Measurements from ENCODE around the gene KIF26A. TPM values are rescaled to one million over a fixed set of nuclear protein-coding genes. Genes with fewer than 3 reads are reported as not detected.

Gene KIF26A
- total RNA-seq, 1 experiment from 2014 or later, result 61.0 TPM

DNA sequence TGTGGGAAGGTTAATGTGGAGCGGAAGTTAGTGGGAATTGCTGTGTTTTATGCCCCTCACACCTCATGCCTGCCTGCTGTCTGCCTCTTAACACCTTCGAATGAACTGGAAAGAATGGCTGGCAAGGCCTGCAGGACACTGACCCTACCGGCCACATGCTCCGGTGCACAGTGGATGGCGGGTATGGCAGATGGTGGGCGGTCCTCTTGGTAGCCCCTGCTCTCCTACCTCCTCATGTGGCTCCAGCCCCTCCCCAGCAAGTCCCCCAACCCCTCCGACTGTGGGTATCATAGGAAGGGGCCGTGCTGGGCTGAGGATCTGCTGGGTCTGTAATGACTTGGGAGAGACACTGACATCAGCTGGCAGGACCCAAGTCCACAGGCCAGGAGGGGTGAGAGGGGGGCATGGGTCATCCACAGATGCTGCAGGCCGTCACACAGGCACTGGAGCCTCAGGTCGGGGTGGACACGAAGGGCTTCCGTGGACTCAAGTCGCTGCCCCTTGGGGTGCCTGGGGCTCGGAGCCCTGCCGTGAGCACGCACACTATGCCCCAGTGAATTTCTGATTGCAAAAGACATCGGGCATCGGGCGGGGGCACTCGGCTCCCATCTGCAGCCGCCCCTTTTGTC lies 77.4 kb downstream of the KIF26A start:
- H3K27me3 ChIP-seq (ENCODE audit: control insufficient read depth, insufficient read depth, low read length), result no peaks in the 10 kb centered on the region
- DNase-seq, result no peak
- no peaks in the 10 kb centered on the region for H3K36me3 ChIP-seq (replicated peaks; ENCODE audit: control insufficient read depth, insufficient read depth, low read length)
- H3K4me3 ChIP-seq (ENCODE audit: insufficient read depth, low read depth, low read length), result no peak overlapping the region

DNA sequence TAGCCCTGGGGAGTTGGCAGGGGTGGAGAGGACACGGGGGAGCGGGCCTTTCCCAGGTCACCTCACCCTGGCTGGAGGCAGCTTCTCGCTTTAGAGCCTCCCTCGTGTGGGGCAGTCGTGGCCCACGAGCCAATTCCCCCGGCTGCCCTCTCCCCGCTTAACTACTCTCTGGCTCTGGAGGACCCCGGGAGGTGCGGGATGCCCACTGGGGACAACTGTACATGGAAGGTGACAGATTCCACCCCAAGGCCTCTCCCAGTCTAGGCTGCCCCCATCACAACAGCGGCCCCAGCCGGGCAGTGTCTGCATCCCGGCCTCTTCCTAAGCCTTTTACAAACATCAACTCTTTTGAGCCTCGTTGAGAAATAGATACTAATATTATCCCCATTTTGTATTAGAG lies 78.1 kb downstream of the KIF26A start:
- no peaks in the 10 kb centered on the region for H3K36me3 ChIP-seq (replicated peaks; ENCODE audit: control insufficient read depth, insufficient read depth, low read length)
- no peak overlapping the region for H3K4me3 ChIP-seq (ENCODE audit: insufficient read depth, low read depth, low read length)
- H3K27me3 ChIP-seq (ENCODE audit: control insufficient read depth, insufficient read depth, low read length), result no peaks in the 10 kb centered on the region
- no peak for DNase-seq

DNA sequence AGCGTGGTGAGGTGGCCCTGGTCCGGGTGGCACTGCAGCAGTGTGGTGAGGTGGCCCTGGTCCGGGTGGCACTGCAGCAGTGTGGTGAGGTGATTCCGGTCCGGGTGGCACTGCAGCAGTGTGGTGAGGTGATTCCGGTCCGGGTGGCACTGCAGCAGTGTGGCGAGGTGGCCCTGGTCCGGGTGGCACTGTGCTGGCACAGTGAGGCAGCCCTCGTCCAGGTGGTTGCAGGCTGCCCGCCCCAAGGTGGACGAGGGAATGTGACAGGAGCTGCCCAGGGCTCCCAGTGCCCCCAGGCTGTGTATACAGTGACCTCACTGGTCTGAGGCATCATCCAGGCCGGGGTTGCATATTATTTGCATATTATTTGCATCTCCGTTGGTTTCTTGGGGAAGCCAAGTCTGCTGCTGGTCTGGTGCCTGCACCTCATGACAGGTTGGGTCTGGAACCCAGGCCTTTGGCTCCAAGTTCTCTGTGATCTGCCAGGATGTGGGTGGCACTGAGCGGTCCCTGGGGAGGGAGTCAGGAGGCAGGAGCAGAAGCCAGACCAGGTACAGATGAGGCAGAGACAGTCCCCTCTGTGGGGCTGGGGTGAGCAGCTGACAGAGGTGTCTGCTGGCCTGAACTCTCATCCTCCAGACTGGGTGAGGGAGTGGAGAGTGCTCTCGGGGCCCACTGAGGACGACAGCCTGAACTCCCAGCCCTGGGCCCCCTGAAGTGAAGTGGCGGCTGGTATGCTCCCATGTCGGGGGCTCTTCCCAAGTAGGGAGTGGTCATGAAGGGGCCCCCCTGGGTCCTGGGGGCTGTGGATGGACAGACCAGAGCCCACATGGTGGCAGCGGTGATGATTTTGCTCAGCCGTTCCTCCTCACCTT lies 79.3 kb downstream of the KIF26A start:
- Histone ChIP-seq H3K4me3 (ENCODE audit: insufficient read depth, low read depth, low read length) (no peak overlapping the region), H3K27me3 (ENCODE audit: control insufficient read depth, insufficient read depth, low read length) (no peaks in the 10 kb centered on the region), H3K36me3 (replicated peaks; ENCODE audit: control insufficient read depth, insufficient read depth, low read length) (no peaks in the 10 kb centered on the region)
- no peak for DNase-seq

DNA sequence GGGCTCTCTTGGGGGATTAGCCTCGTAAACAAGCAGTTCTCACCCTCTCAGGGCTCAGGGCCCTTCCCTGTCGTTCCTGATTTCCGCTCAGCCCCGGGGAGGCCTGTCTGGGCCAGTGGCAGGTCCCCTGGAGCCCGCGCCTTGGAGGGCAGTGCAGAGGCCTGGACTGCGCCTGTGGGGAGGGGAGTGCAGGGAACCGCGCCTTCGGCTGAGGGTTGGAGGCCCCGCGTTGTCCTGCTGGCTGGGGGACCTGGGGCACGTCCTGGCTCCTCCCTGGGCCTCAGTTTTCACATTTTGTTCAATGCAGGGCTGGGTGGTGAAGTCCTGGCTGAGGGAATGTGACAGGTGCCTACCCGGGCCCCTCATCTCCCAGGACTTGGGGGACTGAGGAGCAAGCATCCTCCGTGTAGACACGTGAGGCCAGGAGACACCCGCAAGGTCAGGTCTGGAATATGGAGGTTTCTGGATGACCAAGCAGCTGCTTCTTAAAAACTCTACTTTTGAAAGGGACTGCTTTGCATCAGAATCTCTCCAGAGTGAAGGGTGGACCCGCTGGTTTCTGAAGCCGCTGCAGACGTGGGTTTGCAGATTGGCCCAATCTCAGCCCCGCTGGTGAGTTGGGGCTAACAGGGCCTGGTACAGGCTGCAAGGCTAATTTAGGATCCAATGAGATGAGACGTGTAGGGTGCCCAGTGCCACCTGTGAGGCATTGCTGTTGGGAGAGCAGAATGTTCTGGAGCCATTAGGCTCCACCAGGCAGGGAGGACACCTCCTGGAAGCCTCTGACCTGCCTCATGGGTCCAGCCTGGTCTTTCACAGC lies 80.2 kb downstream of the KIF26A start:
- Histone ChIP-seq H3K4me3 (ENCODE audit: insufficient read depth, low read depth, low read length) (no peak overlapping the region), H3K27me3 (ENCODE audit: control insufficient read depth, insufficient read depth, low read length) (no peaks in the 10 kb centered on the region), H3K36me3 (replicated peaks; ENCODE audit: control insufficient read depth, insufficient read depth, low read length) (no peaks in the 10 kb centered on the region)
- no peak for DNase-seq

DNA sequence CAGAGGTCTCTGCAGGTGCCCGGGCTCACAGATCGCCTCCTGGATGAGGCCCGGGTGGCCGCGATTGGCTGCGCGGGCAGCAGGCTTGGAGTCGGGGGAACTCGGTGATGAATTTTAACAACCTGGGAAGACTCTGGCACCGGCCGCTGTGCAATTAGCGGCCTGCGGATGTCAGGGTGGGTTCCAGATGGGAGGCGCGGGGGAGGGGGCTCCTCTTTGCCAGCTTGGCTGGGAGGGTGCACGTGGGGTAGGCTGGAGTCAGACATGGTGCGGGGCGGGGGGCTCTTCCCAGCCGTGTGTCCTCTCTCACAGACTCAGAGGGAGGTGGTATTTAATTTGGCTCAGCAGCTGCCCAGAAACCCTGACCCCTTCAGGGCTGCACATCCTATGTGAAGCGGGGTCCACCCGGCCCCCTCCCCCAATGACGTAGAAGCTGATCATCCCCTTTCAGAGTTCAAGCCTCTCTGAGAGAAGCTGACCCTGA lies 81.4 kb downstream of the KIF26A start:
- H3K27me3 ChIP-seq (ENCODE audit: control insufficient read depth, insufficient read depth, low read length), result no peaks in the 10 kb centered on the region
- no peak overlapping the region for H3K4me3 ChIP-seq (ENCODE audit: insufficient read depth, low read depth, low read length)
- H3K36me3 ChIP-seq (replicated peaks; ENCODE audit: control insufficient read depth, insufficient read depth, low read length), result no peaks in the 10 kb centered on the region
- DNase-seq, result peak; percentile 87

DNA sequence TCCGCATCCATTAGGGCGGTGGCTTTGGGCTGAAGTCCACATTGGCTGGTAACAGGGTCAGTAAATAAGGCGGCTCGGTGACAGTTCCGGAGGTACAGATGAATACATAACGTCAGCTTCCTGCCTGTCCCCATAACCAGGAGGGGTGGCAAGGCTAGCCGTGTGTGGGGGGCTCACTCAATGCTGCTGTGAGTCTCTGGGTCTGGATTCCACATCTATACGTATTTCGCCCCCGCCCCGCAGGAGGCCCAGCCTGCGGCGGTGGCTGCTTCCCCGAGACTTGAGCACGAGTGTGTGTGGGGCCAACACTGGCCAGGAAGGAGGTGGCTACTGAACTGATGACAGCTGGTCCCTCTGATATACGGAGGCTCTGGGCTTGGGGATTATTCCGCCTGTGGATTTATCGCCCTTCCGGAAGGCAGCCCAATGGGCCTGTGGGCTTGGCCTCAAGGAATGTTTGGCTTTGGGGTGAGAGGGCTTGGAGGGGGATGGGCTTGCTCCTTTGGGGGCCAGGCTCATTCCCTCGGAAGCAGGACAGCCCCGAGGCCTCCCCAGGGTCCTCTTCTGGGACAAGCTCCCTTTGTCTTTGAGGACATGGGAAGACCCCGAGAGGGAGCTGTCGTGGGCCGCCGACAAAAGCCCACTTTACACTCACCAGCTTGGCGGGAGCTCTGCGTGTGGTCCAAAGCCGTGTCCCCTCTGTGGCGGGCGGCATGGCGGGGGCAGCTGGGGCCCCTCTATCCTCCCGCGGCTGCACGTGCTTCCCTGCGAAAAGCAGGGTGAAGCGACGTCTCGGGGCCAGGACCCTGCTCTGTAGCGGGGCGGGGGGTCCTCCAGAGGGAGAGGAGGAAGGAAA lies 82.1 kb downstream of the KIF26A start:
- DNase-seq, result no peak
- no peaks in the 10 kb centered on the region for H3K27me3 ChIP-seq (ENCODE audit: control insufficient read depth, insufficient read depth, low read length)
- H3K4me3 ChIP-seq (ENCODE audit: insufficient read depth, low read depth, low read length), result no peak overlapping the region
- H3K36me3 ChIP-seq (replicated peaks; ENCODE audit: control insufficient read depth, insufficient read depth, low read length), result no peaks in the 10 kb centered on the region

DNA sequence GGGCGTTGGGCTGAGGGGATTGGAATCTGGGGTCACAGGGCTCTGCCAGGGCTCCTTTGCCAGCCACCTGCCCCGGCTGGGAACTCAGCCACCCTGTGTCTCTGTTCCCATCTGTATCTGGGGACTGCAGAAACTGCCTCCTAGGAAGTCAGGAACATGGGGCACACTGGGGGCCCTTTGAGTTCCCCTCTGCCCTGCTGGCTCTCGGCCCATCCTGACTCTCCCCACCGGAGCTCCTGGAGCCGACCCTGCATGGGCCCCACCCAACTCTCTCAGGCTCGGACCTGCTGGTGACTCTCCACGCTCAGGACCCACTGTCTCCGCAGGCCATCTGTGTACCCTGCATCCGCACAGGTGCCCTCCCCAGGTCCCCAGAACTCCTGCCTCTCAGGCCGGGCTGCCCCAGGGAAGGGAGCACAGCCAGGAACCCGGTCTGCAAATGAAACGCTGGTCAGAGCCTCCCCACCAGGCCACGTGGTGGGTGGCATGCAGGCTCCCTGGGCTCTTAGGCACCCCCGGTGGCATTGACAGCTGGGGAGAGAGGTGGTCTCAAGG lies 82.8 kb downstream of the KIF26A start:
- H3K27me3 ChIP-seq (ENCODE audit: control insufficient read depth, insufficient read depth, low read length), result no peaks in the 10 kb centered on the region
- no peak for DNase-seq
- no peak overlapping the region for H3K4me3 ChIP-seq (ENCODE audit: insufficient read depth, low read depth, low read length)
- no peaks in the 10 kb centered on the region for H3K36me3 ChIP-seq (replicated peaks; ENCODE audit: control insufficient read depth, insufficient read depth, low read length)

DNA sequence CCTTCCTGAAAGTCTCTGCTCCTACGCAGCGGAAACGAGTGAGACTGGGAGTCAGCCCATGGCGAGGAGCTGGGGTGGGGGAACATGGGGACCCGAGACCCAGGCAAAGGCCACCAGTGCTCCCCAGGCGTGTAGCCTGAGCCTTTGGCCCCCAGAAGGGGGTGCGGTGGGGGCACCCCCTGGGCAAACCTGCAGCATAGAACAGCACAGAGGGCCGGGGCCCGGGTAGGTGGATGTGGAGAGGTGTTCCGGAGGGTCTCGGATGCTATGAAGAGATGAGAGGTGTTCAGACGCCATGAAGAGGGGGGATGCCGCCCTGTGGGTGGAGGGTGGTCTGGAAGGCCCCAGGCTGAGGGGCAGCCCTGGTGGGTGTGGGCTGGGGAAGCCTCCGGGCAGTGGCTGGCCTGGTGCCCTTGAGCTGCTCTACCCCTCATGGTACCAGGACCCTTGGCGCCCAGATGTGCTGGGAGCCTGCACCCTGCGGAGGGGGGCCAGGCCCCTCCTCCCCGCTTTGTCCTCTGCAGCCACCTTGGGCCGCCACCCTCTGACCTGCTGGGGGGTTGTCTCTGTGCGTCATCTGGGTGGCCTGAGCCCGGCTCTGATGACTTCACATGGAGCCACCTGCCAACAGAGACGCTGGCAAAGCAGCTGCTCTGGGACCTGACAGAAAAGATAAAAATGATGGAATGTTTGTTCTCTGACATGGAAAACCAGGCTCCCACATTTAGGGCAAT lies 83.4 kb downstream of the KIF26A start:
- no peaks in the 10 kb centered on the region for H3K36me3 ChIP-seq (replicated peaks; ENCODE audit: control insufficient read depth, insufficient read depth, low read length)
- H3K4me3 ChIP-seq (ENCODE audit: insufficient read depth, low read depth, low read length), result no peak overlapping the region
- DNase-seq, result no peak
- H3K27me3 ChIP-seq (ENCODE audit: control insufficient read depth, insufficient read depth, low read length), result no peaks in the 10 kb centered on the region

DNA sequence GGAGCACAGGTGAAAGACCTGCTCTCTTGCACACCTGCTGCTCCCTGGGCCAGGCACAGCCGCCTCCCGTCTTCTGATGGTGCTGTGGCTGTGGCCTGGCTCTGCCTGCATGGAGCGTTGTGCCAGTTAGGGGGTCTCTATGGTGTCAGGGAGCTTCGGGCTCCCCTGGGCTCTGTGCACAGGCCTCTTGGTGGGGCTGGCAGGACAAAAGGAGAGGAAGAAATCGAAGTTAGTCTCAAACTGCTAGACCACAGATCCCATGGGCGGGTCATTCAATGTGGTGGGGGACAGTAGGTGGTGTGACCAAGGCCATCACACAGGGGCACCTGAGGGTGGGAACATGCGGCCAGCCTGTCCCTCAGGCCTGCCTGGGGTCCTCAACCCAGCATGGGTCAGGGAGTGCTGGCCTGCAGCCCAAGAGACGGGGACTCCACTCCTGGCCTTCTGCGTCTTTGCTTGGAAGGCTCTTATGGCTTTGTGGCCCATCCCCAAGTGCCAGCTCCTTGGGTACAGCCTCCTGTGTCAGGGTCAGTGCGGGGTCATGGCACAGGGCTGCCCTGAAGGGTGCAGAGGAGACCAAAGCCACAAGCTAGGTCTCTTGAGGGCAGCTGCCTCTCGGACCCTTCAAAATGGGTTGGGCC lies 84.1 kb downstream of the KIF26A start:
- Histone ChIP-seq H3K27me3 (ENCODE audit: control insufficient read depth, insufficient read depth, low read length) (no peaks in the 10 kb centered on the region), H3K36me3 (replicated peaks; ENCODE audit: control insufficient read depth, insufficient read depth, low read length) (no peaks in the 10 kb centered on the region), H3K4me3 (ENCODE audit: insufficient read depth, low read depth, low read length) (no peak overlapping the region)
- DNase-seq, result no peak

DNA sequence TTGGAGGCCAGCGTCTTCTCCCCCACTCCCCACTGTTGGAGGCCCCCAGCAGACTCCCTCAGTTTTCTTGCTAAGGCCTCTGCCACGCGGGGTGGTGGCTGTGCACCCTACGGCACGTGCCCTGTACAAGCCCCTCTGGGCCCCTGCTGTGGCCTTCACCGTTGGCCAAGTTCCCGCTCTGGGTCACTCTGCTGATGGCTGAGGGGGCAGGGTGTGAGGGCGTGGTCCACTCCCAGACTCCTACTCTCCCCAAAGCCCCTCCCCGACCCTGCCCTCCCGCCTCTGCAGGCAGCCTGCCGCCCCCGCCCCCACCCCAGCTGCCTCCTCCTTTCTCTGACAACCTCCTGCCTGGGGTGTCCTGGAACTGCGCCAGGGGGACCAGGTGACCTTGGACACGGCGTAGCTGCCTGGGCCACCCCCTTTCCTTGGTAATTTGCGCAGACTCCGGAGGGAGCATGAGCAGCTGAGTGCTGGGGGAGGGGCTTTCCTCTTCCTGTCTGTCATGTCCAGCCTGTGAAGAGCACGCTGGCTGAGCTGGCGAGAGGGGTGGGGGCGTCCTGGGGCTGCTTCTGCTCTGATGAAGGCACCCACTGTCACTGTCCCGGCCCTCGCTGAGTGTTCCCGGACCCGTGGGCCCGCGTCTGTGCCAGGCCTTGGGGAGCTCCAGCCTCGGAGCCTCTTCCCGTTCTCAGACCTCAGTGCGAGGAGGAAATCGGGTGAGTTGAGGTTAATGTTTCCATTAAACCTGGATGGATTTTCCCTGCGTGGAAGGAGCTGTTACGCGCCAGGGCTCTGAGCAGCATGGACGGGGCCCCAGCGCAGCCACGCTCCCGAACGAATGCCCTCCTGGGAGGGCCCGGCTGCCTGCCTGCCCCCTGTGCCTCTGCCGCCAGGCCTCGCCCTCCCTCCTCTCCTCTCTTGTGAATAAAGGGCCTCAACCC lies 85.0 kb downstream of the KIF26A start:
- Histone ChIP-seq H3K27me3 (ENCODE audit: control insufficient read depth, insufficient read depth, low read length) (no peaks in the 10 kb centered on the region), H3K36me3 (replicated peaks; ENCODE audit: control insufficient read depth, insufficient read depth, low read length) (no peaks in the 10 kb centered on the region), H3K4me3 (ENCODE audit: insufficient read depth, low read depth, low read length) (no peak overlapping the region)
- peak; percentile 83 for DNase-seq

DNA sequence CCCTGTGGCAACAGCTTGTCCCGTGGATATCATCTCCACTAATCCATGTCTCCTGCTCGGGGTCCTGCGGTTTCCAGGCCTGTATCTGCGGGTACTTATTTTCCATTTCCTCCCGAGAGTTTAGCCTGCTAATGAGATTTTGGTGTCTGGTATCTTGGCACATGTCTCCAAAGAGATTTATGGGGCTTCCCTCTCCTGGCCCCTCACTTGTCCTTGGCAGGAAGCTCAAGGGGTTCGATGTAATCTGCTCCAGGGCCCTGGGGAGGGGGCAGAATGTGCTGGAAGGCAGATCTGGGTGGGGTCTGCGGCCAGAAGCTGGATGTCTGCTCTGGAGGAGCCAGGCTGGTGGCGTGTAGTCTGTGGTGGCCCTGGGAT lies 85.7 kb downstream of the KIF26A start:
- Histone ChIP-seq H3K27me3 (ENCODE audit: control insufficient read depth, insufficient read depth, low read length) (no peaks in the 10 kb centered on the region), H3K36me3 (replicated peaks; ENCODE audit: control insufficient read depth, insufficient read depth, low read length) (no peaks in the 10 kb centered on the region), H3K4me3 (ENCODE audit: insufficient read depth, low read depth, low read length) (no peak overlapping the region)
- DNase-seq, result no peak
